ENCODE data around the gene VKORC1.

The VKORC1 gene

GRCh38 chr16:31061813-31062440, 32.7 kb downstream of the VKORC1 start:
- Histone ChIP-seq H3K9me3 (ENCODE audit: control insufficient read depth, low read length) (no peaks in the 10 kb centered on the region), H3K9ac (no peak overlapping the region), H3K27ac (no peak overlapping the region), H3K79me2 (no peaks in the 10 kb centered on the region), H3K27me3 (ENCODE audit: control insufficient read depth, insufficient read depth, low read length) (no peaks in the 10 kb centered on the region), H3K4me3 (ENCODE audit: low read depth, low read length) (no peak overlapping the region), H2AFZ (no peak overlapping the region), H3K4me1 (no peaks in the 10 kb centered on the region), H3K36me3 (ENCODE audit: control insufficient read depth, insufficient read depth, low read length) (no peaks in the 10 kb centered on the region), H3K4me2 (ENCODE audit: low read length) (no peak overlapping the region)
- TF ChIP-seq CTCF (IDR thresholded peaks at IDR 0.05), result no peak

GRCh38 chr16:31061126-31061812, 33.3 kb downstream of the VKORC1 start:
- no peaks in the 10 kb centered on the region for H3K79me2 ChIP-seq

GRCh38 chr16:31055613-31056012, 39.0 kb downstream of the VKORC1 start:
- no peaks in the 10 kb centered on the region for H3K79me2 ChIP-seq

More at GRCh38 chr16:31061126-31061812, 33.3 kb downstream of the VKORC1 start:
- H3K27me3 ChIP-seq (ENCODE audit: control insufficient read depth, insufficient read depth, low read length), result no peaks in the 10 kb centered on the region
- no peak overlapping the region for H3K4me2 ChIP-seq (ENCODE audit: low read length)
- no peak for TF ChIP-seq CTCF (IDR thresholded peaks at IDR 0.05)
- H3K36me3 ChIP-seq (ENCODE audit: control insufficient read depth, insufficient read depth, low read length), result no peaks in the 10 kb centered on the region
- H3K4me3 ChIP-seq (ENCODE audit: low read depth, low read length), result no peak overlapping the region
- H3K9me3 ChIP-seq (ENCODE audit: control insufficient read depth, low read length), result no peaks in the 10 kb centered on the region
- H3K4me1 ChIP-seq, result no peaks in the 10 kb centered on the region
- no peak overlapping the region for H3K9ac ChIP-seq
- no peak overlapping the region for H3K27ac ChIP-seq
- H2AFZ ChIP-seq, result no peak overlapping the region

GRCh38 chr16:31052114-31052513, 42.5 kb downstream of the VKORC1 start:
- Histone ChIP-seq H3K27me3 (ENCODE audit: control insufficient read depth, insufficient read depth, low read length) (no peaks in the 10 kb centered on the region), H3K79me2 (no peaks in the 10 kb centered on the region), H3K9me3 (ENCODE audit: control insufficient read depth, low read length) (no peaks in the 10 kb centered on the region), H3K4me2 (ENCODE audit: low read length) (no peak overlapping the region), H2AFZ (no peak overlapping the region), H3K36me3 (ENCODE audit: control insufficient read depth, insufficient read depth, low read length) (no peaks in the 10 kb centered on the region), H3K27ac (no peak overlapping the region), H3K4me3 (ENCODE audit: low read depth, low read length) (no peak overlapping the region), H3K4me1 (no peaks in the 10 kb centered on the region), H3K9ac (no peak overlapping the region)
- TF ChIP-seq CTCF (IDR thresholded peaks at IDR 0.05), result no peak

More at GRCh38 chr16:31055613-31056012, 39.0 kb downstream of the VKORC1 start:
- Histone ChIP-seq H3K4me1 (no peaks in the 10 kb centered on the region), H3K9ac (no peak overlapping the region), H3K27ac (no peak overlapping the region), H3K4me3 (ENCODE audit: low read depth, low read length) (no peak overlapping the region), H3K27me3 (ENCODE audit: control insufficient read depth, insufficient read depth, low read length) (no peaks in the 10 kb centered on the region), H3K4me2 (ENCODE audit: low read length) (no peak overlapping the region), H2AFZ (no peak overlapping the region), H3K9me3 (ENCODE audit: control insufficient read depth, low read length) (no peaks in the 10 kb centered on the region), H3K36me3 (ENCODE audit: control insufficient read depth, insufficient read depth, low read length) (no peaks in the 10 kb centered on the region)
- TF ChIP-seq CTCF (IDR thresholded peaks at IDR 0.05), result no peak
